Body of pancreas (tissue), 4 donors: ENCODE data around the gene EBLN1.

Source experiments
- CTCF ChIP-seq, 7 experiments: fragments of 450-650 bp in 4 of 7; fragments of 200-600 bp in 3 of 7; sonication (generic) in 3 of 7; IDR thresholded peaks; one replicate each; pipeline ENCODE4 v1.5.1; 2016 to 2019; ENCODE audit warnings: antibody characterized with exemption in 7 of 7
- POLR2A ChIP-seq, 3 donors: fragments of 450-650 bp; IDR thresholded peaks; one replicate each; pipeline ENCODE4 v1.6.1; 2016; ENCODE audit warnings: antibody characterized with exemption in 3 of 3, mild to moderate bottlenecking in 2 of 3

- TF ChIP-seq CTCF (IDR thresholded peaks at IDR 0.05) = no peak
- no peak for TF ChIP-seq POLR2A (IDR thresholded peaks at IDR 0.05)
Observed at GRCh38 chr10:22174442-22174841, 43.4 kb downstream of the EBLN1 start.
